Choroid plexus epithelial cell (primary cell): Measurements from ENCODE around the gene POLN.
A peak's percentile ranks its signal among the peaks of the same experiment; 100 is the strongest.

ENCODE experiments used
- DNase-seq: peaks from one replicate; pipeline ENCODE4 v3.0.0-alpha.2; 2010; ENCODE audit warnings: low read depth
- H3K4me3 ChIP-seq: 2 replicates; pipeline ENCODE4 v1.5.1; 2011; ENCODE audit warnings: low read depth, mild to moderate bottlenecking, control low read depth, low read length, moderate library complexity
- TF ChIP-seq, protein P1 (sequence below): conservative IDR thresholded peaks from 2 replicates; pipeline ENCODE4 v1.5.1; 2011; ENCODE audit warnings: low read depth, mild to moderate bottlenecking, control low read depth, inconsistent platforms, low read length, moderate library complexity

POLN gene

DNA sequence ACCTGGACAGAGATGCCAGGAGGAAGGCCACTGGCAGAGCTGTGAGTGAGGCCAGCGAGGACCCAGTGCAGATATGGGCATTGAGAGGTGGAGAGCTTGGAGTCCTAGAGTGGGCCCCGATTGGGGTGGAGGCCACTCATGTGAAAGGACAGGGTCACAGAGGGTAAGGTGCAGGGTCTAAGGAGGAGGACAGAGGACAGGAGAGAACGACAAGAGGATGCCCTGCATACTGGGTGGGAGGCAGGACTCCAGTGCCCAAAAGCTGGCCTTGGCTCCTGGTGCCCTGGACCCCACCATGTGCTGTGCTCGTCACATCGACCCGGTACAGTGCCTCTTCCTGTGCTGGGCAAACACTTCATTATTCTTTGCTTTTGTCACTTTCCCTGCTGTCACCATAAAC, 116.1 kb downstream of the POLN start:
- TF ChIP-seq, protein P1, sequence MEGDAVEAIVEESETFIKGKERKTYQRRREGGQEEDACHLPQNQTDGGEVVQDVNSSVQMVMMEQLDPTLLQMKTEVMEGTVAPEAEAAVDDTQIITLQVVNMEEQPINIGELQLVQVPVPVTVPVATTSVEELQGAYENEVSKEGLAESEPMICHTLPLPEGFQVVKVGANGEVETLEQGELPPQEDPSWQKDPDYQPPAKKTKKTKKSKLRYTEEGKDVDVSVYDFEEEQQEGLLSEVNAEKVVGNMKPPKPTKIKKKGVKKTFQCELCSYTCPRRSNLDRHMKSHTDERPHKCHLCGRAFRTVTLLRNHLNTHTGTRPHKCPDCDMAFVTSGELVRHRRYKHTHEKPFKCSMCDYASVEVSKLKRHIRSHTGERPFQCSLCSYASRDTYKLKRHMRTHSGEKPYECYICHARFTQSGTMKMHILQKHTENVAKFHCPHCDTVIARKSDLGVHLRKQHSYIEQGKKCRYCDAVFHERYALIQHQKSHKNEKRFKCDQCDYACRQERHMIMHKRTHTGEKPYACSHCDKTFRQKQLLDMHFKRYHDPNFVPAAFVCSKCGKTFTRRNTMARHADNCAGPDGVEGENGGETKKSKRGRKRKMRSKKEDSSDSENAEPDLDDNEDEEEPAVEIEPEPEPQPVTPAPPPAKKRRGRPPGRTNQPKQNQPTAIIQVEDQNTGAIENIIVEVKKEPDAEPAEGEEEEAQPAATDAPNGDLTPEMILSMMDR = no peak
- H3K4me3 ChIP-seq = no peak overlapping the region
- DNase-seq = no peak

- H3K4me3 ChIP-seq = no peak overlapping the region
- TF ChIP-seq, protein P1 = no peak
- no peak for DNase-seq
Measured at GRCh38 chr4:2125023-2125422, 116.9 kb downstream of the POLN start.

GRCh38 chr4:2116687-2117400, 125.1 kb downstream of the POLN start:
- TF ChIP-seq, protein P1 = no peak

DNA sequence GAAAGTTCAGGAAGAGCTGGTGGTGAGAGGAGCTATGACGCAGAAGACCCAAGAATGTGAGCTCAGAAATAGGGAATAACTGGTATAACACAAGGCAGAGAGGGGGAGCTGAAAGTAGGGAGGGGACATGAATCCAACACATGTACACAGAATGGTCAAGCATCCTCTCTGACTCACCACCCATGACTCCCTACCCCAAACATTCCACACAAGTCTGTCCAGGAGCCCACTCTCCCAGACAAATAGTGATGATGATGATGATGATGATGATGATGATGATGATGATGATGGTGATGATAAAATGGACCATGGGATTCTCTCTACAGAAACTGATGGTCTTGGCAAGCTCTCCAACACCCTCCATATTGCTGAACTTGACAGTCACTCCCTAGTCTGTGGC, 136.4 kb downstream of the POLN start:
- TF ChIP-seq, protein P1 = no peak
- no peak overlapping the region for H3K4me3 ChIP-seq
- peak; percentile 4 for DNase-seq

More at GRCh38 chr4:2116687-2117400, 125.1 kb downstream of the POLN start:
- H3K4me3 ChIP-seq = no peak overlapping the region
- DNase-seq = no peak

DNA sequence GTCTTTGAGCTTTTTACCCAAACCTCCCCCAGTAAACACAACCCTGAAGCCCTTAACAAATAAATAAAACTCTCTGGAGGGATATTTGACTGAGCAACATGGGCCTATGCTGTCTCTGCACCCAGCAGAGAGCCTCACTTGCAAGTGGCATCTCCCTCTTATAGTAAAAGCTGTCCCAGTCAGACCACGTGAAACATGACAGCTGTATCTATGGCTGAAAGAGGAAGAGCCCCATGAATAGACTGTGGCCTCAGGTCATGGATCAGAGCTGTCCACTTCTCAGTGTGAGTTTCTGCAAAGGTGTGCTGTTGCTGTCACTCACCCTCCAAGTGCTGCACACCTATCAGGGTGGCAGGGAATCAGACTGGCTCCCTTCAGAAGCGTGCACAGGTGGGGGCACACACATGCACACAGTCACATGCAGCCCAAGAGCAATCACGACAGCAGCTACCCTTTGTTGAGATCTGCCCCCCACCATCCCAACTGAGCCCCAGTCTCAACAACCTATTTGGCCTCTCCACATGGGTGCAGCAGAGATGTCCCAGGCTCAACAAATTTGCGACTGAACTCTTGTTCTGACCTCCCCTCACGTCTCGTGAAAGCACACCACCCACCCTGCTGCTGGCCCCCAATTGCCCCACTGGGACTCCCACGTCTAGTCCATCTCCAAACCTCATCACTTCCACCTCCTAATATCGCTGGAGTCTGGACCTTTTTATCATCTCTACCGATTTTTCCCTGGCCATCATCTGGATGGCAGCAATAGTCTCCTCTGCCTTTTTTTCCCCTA, 137.2 kb downstream of the POLN start:
- TF ChIP-seq, protein P1 = no peak
- DNase-seq = no peak
- no peak overlapping the region for H3K4me3 ChIP-seq

DNA sequence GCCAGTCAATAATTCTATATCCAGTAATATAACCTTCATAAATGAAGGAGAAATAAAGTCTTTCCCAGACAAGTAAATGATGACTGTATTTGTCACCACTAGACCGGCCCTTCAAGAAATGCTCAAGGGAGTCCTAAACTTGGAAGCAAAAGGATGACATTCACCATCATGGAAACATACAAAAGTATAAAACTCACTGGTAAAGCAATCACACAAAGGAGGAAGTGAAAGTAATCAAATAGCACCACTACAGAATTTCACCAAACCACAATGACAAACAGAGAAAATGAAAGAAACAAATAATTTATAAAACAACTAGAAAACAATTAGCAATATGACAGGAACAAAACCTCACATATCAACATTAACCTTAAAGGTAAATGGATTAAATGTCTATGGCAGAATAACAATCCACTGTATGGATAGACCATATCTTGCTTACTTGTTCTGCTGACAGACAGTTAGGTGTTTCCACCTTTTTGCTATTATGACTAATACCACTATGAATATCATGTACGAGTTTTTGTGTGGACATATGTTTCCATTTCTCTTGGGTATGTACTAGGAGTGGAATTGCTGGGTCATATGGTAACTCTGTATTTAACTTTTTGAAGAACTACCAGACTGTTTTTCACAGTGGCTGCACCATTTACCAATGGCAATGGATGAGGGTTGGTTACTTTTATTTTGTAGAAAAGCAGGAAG, 137.9 kb downstream of the POLN start:
- TF ChIP-seq, protein P1 = no peak

More for the DNA sequence above, 137.9 kb downstream of the POLN start:
- H3K4me3 ChIP-seq = no peak overlapping the region
- DNase-seq = no peak
